Stimulated activated CD8-positive, alpha-beta memory T cell treated with anti-CD3 and anti-CD28 coated beads, Interleukin-2, amount 100 ng/mL, for 48 hours (primary cell): ENCODE data around the gene SP100.
"Not testable (repeated sequence)": the region's sequence is repeated elsewhere in the genome, so short reads cannot be mapped to it uniquely, and the experiment has no call there.

ENCODE experiments used
- DNase-seq, 2 donors: peaks; one replicate each; pipeline ENCODE4 v3.0.0-alpha.2; 2020; ENCODE audit warnings: low read depth in 2 of 2

SP100 gene

DNA sequence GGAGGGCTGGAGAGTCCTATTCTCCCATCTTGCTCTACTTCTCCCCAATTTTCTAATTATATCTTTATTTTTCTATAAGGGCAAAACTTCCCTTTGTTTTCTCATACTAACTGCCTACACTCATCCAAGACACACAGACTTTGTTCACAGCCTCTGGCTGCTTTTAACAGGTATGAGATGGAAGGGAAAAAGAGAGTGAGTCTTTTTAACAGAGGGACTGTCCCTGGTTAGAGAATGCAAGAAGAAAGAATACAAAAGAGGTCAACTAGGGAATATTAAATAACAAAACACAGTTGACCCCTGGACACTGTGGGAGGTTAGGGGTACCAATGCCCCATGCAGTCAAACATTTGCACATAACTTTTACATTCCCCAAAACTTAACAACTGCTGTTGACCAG lies 41.8 kb downstream of the SP100 start:
- DNase-seq, result no peak

DNA sequence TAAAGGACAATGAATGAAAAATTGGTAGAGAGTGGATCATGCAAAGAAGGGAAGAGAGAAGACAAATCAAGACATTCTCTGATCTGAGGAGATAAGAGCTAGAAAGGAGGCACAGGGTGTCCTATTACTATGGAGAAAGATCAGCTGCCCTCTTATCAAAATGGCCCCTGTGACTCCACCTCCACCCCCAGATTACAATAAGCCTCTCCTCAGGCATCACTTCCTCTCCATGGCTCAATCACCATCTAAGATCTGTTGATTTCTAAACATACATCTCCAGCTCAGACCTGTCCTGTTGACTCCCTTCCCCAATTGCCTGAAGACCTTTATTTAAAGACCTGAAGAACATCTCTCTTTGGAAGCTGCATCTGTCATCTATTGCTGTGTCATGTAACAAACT lies 43.2 kb downstream of the SP100 start:
- DNase-seq, result no peak

DNA sequence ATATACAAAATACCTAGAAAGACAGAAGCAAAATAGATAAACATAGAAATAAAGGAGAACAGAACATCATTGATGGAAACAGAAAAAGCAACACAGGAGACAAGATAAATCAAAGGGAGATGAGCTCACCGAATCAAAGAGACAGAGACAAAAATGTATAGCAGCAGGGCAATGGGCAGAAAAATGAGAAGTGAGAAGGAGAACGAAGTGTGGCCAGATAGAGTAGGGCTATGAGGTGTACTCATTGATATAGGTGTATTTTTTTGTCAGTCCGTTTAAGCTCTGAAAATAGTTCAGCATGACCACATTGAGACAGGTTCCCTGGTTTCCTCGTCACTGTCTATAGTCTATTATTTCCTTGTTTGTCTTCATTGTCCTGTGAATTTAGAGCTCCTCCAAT lies 55.1 kb downstream of the SP100 start:
- no peak for DNase-seq

DNA sequence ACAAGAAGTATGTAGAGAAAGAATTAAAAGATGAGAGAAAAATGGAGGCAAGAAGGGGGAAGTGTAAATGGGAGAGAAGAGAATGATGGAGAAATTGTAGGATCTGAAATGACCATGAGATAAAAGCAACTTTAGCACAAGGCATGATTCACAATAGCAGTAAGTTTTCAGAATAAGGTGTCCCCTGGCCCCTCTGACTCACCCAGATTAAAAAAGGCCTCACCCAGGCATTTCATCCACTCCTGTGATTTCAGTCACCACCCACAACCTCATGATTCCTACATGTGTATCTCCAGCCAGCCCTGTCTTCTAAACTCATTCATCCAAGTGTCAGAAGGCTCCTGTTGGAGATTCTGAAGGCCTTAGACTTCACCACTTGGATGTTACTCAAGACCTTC lies 56.6 kb downstream of the SP100 start:
- peak in 1 of 2 donors; percentile 4 for DNase-seq

DNA sequence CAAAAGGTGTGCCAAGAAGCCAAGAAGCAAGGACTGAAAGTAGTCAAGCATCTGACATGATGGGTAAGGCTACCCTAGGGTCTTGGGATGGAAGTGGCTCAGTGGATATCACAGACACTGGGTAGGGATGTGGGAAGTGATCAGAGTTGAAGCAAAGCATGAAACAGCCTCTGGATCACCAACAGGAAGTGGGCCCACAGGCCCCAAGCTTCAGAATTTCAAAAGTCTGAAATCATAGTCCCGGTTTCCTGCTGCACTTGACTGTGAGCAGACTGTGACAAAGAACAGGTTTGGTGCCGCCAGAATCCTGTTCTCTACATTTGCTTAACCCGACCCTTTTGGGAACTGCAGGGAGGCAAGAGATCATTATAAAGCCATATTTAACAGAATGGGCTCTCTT lies 57.4 kb downstream of the SP100 start:
- DNase-seq, result no peak

DNA sequence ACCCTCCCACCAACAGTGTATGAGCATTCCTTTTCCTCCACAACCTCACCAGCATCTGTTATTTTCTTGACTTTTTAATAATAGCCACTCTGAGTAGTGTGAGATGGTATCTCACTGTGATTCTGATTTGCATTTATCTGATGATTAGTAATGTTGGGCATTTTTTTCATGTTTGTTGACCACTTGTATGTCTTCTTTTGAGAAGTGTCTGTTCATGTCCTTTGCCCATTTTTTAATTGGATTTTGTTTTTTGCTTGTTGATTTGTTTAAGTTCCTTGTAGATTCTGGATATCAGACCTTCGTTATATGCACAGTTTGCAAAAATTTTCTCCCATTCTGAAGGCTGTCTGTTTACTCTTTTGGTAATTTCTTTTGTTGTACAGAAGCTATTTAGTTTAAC lies 59.1 kb downstream of the SP100 start:
- DNase-seq, result no peak

DNA sequence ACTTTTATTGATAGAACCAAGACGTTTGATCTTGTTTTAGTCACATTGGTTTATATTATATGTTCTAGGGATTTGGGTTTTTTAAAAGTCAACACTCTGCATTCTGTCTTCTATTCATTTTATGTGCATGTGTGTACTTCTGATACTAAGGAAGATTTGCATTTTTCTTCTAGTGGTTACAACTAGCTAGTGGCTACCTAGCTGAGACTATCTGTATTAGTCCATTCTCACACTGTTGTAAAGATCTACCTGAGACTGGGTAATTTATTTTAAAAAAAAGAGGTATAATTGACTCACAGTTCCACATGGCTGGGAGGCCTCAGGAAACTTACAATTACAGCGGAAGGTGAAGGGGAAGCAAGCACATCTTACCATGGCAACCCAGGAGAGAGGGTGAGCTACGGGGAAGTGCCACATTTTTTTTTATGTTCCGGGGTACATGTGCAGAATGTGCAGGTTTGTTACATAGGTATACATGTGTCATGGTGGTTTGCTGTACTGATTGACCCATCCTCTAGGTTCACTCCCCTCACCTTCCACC lies 69.9 kb downstream of the SP100 start:
- DNase-seq, result no peak

DNA sequence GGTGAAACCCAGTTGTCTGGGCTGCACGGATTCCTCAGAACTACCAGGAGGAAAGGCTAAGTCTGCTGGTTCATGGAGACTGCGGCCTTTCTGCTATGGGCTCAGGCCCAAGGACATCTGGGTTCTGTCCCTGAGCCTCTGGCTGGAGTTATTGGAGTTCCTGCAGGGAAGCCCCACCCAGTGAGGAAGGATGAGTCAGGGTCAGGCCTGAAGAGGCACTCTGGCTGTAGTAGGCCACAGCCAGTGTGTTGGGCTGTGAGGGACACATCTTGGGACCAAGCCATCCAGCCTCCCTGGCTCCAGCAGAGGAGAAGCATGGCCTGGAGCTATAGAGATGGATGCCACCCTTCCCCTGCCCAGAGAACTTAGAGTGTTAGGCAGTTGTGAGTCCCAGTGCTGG lies 75.2 kb downstream of the SP100 start:
- DNase-seq, result not testable (repeated sequence)

DNA sequence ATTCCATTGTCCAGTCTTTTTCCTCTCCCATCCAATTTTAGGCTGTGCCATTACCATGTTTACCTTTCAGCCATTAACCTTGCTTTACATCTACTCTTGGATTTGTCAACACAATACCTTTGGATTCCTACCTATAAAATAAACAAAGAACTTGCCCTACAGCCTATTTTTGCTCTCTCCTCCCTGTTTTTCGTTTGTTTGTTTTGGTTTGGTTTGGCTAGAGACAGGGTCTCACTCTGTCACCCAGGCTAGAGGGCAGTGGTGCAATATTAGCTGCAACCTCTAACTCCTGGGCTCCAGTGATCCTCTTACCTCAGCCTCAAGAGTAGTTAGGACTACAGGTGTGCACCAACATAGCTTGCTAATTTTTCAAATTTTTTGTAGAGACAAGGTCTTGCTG lies 76.1 kb downstream of the SP100 start:
- no peak for DNase-seq

DNA sequence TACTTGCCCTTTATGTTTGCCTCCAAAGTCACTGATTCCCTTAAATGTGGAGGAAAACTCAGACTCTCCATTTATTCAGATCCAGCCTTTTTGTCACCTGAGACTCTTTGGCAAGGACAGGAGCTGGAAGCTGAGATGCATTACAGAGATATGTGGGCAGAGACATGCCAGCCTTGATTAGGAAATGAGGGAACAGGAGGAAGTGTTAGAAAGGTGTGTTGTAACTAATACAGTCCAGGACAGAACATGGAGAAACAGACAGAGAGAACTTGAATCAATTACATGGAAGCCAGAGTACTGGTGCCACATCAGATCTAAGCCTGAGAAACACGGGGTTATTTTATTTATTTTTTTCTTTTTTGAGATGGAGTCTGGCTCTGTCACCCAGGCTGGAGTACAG lies 79.0 kb downstream of the SP100 start:
- no peak for DNase-seq

DNA sequence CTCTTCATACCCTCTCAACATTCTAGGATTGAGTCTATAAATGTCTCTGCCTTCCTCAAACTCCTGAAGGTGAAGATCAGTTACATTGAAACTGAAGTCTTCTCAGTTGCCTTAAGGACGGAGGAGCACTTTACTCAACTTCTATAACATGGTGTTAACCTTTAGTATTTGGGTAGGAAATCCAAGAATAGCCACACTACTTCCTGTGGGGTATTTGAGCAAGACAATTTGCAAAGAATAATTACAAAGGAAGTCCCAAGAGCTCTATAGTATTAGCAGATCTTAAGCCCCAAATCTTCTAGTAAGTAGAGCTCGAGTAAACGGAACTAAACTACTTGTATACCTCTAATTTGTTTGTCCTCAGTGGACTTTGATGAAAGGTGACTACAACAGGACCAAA lies 80.9 kb downstream of the SP100 start:
- DNase-seq, result no peak

DNA sequence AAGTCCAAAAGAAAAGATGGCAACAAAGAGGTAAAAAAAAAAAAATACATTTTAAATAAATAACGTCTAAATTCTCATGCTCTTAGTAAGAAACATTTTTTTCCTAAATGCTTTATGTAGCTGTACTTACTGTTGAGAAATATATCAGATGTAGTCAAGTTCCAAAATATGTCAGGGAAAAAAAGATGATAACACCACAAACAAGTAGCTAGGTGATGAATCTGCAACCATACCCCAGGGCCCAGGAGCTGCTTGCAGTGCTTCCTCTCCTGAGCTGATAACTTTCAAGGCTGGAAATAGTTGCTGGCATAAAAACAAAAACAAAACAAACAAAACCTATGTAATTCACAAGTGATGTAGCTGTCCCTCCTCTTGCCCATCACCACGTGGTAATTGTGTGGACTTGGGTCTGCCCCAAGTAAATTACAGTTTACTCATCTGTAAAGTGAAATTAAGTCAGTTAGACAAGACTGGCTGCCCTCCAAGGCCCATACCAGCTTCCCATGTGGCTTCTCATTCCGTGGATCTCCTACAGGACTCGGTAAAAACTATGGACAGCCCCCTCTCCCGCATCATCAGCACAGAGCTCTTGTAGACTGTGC lies 82.6 kb downstream of the SP100 start:
- DNase-seq, result no peak

DNA sequence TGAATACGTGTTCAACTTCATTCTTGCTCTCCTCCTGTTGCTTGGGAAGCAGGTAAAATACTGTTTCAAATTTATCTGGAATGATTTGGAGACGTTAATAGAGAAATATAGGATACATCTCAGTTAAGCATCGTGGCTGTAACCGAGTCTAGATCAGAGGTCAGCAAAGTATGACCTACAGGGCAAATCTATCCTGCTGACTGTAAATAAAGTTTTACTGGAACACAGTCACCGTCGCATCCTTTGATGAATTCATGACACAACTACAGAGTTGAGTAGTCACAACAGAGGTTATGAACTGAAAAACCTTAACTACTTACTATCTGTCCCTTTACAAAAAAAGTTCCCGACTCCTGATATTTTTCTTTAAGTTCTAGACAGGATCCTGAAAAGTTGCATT lies 86.6 kb downstream of the SP100 start:
- no peak for DNase-seq

DNA sequence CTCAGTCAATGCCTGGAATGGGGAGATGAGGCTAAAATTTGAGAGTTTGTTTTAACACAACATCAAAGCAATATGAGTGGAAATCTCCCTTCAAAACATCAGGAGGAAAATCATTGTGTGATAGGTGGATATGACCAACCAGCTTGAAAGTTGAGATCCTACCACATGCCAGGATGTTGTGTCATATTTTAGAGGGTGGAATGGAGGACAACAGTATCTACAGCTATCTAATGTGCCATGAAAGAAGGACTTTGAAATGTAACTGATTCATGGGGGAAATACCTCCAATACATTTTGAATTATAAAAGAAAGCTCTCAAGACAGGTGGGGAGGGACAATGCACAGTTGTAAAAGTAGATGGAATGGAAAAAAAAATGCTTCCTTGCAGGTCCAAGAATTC lies 87.8 kb downstream of the SP100 start:
- DNase-seq, result no peak

DNA sequence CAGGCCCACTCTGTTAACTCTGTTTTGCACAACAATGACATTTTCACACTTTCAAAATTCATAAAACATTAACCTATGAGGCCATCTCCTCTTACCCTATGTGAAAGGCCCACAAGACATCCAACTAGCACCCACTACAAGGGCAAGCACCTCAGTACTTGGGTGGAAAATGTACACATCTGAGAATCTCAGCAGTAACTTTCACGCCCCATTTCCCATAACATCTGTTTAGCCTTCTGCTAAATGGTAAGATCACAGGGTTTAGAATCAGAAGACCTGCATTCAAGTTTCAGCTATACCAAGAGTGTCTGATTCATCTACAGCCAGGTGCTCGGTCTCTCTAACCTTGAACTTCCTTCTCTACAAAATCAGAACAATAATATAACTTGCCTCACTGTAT lies 89.2 kb downstream of the SP100 start:
- no peak for DNase-seq

DNA sequence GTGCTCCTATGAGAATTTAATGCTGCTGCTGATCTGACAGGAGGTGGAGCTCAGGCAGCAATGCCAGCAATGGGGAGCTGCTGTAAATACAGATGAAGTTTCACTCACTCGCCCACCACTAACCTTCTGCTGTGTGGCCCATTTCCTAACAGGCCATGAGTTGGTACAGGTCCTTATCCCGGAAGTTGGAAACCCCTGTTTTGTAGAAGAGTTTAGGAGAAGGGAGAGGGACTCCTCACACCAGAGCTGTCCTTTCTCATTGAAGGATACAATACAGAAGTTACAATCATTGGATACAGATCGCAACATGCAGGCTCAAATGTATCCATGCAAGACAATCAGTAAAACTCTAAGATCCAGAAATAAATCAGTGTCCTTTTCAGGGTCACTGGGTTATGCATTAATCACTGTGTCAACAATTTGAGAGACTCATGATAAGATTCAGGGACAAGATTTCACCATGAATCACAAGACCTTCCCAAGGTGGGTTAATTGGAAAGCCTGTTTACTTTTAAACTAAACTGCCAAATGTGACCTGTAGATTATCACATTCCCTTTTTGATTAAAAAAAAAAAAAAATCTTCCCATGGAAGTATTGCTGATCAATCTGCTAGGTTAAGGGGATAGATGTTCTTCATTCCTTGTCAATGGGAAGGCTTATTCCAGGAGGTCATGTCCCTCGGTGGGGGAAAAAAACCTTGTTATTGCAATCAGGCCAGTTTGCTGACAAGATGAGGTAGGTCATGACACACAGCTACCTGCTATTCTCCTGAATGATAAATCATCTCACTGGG lies 97.2 kb downstream of the SP100 start:
- DNase-seq, result no peak

DNA sequence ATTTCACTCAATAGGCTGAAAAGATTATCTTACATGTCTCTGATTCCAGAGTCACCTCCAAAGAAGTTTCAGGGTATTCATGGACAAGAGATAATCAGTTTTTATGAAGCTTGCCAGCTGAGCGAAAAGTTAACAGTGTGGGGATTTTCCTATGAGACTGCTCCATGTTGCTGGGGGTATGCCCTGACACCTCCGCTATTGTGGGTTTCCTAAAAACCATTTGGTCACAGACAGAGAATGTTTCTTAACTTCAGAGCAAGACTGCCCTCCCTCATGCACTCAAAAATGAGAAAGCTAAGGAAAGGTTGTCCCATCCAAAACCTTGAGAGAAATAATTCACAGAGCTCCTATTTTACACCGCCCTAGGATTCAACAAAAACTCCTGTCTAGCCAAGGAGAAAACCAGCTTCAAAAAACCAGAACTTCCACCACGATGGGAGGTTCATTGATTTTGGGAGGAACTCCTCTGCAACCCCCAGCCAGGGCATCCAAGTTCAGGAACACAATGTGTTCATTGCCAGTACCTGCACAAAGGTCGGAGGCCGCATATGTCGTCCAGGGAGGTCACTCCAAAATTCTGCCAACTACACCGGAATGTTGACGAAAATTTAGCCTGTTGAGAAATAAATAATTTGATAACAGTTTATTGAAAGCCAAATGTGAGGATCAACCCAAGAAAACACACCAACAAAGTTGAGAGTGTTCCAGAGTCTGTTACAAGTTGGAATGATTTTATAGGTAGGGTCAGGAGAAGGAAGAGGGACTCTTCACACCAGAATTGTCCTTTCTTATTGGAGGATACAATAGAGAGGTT lies 104.3 kb downstream of the SP100 start:
- no peak for DNase-seq

DNA sequence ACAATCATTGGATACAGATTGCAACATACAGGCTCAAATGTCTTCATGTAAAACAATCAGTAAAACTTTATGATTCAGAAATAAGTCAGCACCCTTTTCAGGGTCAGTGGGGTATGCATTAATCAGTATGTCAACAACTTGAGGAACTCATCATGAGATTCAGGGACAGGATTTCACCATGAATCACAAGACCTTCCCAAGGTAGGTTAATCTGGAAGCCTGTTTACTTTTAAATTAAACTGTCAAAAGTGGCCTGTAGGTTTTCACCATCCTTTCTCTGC lies 104.8 kb downstream of the SP100 start:
- no peak for DNase-seq

DNA sequence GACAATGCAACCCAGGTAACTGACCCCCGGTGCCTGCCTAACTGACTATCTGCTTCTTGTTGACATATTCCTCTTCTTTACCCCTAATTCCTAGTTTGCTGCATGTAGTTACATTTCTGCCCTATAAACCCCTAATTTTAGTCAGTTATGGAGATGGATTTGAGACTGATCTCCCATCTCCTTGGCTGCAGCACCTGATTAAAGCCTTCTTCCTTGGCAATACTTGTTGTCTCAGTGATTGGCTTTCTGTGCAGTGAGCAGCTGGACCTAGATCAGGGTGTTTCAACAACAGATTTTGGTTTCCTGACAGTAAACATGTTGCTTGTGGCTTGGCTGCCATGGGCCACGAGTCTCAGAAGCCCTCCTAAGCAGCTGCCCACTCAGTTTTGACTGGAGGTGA lies 105.4 kb downstream of the SP100 start:
- DNase-seq, result no peak

DNA sequence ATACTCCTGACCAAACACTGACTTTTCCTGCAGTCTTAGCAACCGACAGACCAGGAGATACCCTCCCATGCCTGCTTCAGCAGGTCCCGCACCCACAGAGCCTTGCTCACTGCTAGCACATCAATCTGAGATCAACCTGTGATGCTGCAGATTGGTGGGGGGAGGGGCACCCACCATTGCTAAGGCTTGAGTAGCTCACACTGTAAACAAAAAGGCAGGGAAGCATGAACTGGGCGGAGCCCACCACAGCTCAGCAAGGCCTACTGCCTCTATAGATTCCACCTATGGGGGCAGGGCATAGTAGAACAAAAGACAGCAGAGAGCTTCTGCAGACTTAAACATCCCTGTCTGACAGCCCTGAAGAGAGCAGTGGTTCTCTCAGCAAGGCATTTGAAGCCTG lies 109.7 kb downstream of the SP100 start:
- no peak for DNase-seq

DNA sequence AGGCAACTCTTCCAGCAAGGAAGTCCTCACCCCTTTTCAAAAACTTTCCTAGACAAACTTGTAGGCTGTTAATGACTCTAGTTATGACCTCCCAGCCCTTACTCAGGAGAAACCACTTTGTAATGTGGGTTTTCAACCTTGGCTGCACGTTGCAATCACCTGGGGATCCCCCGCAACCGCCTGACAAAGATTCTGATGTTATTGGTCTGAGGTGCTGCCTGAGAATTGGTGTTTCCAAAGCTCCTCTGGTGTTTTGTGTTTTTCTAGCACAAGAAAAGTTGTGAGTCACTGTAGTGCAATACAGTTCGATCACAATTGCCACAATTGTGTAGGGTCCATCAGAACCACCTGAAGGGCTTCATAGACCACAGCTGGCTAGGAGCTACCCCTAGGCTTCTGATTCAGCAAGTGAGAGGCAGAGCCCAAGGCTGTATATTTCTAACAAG lies 121.6 kb downstream of the SP100 start:
- peak; percentile 11 to 28 for DNase-seq

DNA sequence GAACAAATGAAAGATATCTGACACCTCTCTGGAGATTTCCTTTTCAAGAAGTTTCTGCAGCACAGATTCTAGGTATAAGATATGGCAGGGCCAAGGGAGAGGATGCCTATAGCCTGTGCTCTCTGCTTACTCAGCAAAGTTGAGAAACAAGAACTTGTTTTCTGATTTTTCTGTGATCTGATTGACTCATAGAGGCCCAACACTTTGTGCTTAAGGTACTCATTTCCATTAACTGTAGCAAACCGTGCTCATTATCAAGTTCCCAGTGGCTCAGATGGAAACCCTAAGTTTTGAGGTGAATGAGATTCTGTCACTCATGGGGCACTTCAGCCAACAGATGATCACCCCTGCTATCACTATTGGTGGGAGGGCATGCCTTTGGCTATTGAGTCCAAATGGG lies 124.3 kb downstream of the SP100 start:
- DNase-seq, result no peak

DNA sequence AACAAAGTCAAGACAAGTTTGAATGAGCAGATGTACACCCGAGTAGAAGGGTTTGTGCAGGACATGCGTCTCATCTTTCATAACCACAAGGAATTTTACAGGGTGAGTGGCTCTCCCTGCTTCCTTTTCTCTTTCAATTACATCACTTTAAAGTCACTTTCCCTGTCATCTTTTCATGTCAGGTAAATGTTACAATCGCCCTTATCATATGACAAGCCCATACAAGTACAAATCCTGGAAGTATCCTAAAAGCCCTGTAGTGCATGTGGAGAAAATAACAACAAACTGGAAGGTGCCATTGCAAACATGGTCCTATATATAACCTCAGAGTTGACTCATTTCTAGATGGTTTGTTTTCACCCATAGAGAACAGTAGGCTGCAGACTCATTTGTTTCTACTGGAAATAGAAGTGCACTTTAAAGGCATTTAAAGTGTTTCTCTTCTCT lies 126.0 kb downstream of the SP100 start:
- DNase-seq, result no peak
